ENCODE measurements around the gene WTIP. TPM values are rescaled to one million over a fixed set of nuclear protein-coding genes. Genes with fewer than 3 reads are reported as not detected.

Gene WTIP
- total RNA-seq, 3 donors from 2014 or later: 1.5 to 12.3 (median 3.2) TPM

DNA sequence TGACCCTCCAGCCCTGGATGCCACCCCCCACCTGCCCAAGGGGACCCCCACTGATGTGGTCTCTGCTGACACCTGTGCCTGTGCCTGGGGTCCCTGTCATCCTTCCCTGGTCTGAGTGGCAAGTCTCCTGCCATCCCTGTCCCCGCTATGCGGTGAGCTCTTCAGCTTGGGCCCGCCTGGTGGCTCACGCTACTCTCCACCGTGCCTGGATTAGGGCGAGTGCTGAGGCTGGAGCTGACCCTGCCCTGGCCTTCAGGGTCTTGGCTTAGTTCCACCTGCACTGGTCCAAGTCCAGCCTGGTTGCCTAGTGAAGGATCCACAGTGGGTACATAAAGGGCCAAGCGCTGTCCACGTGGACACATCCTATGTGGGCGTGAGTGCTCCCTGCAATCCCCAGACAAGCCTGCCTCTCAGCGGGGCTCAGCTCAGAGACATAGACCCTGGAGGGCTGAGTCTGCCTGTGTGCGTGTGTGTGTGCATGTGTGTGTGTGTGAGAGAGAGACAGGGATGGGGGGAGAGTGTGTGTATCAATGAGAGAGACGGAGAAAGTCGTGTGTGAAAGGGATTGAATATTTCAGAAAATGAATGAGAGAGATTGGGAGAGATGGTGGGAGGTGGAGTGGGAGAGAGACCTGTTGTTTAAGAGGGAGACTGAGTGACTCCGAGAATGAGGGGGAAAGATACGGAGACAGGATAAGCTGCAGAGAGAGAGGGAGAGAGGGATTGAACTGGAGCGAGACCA lies 22.1 kb downstream of the WTIP start:
- TF ChIP-seq CTCF (IDR thresholded peaks at IDR 0.05): no peak
- intact Hi-C loops (cut with DNase I, micrococcal nuclease): no loop called here
- H3K36me3 ChIP-seq (ENCODE audit: low read depth): no peaks in the 10 kb centered on the region
- ATAC-seq (no peak), DNase-seq (no peak)
- no peak overlapping the region for H3K4me3 ChIP-seq
- H3K4me1 ChIP-seq (ENCODE audit: low read depth): peaks cover 2% of the 10 kb centered on the region
- H3K9me3 ChIP-seq: no peaks in the 10 kb centered on the region

GRCh38 chr19:34504273-34504808 lies 22.8 kb downstream of the WTIP start:
- Histone ChIP-seq H3K4me1 (ENCODE audit: low read depth) (peaks cover 2% of the 10 kb centered on the region), H3K36me3 (ENCODE audit: low read depth) (no peaks in the 10 kb centered on the region), H3K4me3 (no peak overlapping the region), H3K9me3 (no peaks in the 10 kb centered on the region)
- intact Hi-C loops (cut with DNase I, micrococcal nuclease): no loop called here
- DNase-seq: no peak
- ATAC-seq: no peak
- no peak for TF ChIP-seq CTCF (IDR thresholded peaks at IDR 0.05)

GRCh38 chr19:34504809-34505291 lies 23.3 kb downstream of the WTIP start:
- no peak for DNase-seq
- H3K36me3 ChIP-seq (ENCODE audit: low read depth): no peaks in the 10 kb centered on the region
- no peak for TF ChIP-seq CTCF (IDR thresholded peaks at IDR 0.05)
- H3K9me3 ChIP-seq: no peaks in the 10 kb centered on the region
- peaks cover 2% of the 10 kb centered on the region for H3K4me1 ChIP-seq (ENCODE audit: low read depth)
- intact Hi-C loops (cut with DNase I, micrococcal nuclease): no loop called here
- no peak for ATAC-seq
- H3K4me3 ChIP-seq: no peak overlapping the region

GRCh38 chr19:34505321-34506025 lies 23.9 kb downstream of the WTIP start:
- ATAC-seq (no peak), DNase-seq (no peak)

GRCh38 chr19:34506026-34506370 lies 24.4 kb downstream of the WTIP start:
- no peak overlapping the region for H3K4me3 ChIP-seq
- intact Hi-C loops (cut with DNase I, micrococcal nuclease): no loop called here
- TF ChIP-seq CTCF (IDR thresholded peaks at IDR 0.05): no peak
- H3K9me3 ChIP-seq: peaks cover 4% of the 10 kb centered on the region
- peaks cover 2% of the 10 kb centered on the region for H3K4me1 ChIP-seq (ENCODE audit: low read depth)
- ATAC-seq (no peak), DNase-seq (no peak)
- H3K36me3 ChIP-seq (ENCODE audit: low read depth): no peaks in the 10 kb centered on the region

More at GRCh38 chr19:34505321-34506025, 23.9 kb downstream of the WTIP start:
- H3K4me1 ChIP-seq (ENCODE audit: low read depth): peaks cover 2% of the 10 kb centered on the region
- TF ChIP-seq CTCF (IDR thresholded peaks at IDR 0.05): no peak
- H3K9me3 ChIP-seq: no peaks in the 10 kb centered on the region
- intact Hi-C loops (cut with DNase I, micrococcal nuclease): no loop called here
- H3K4me3 ChIP-seq: no peak overlapping the region
- no peaks in the 10 kb centered on the region for H3K36me3 ChIP-seq (ENCODE audit: low read depth)

All from mucosa of descending colon (tissue), 3 donors.